ENCODE results near the gene CCNJL.

Gene CCNJL

DNA sequence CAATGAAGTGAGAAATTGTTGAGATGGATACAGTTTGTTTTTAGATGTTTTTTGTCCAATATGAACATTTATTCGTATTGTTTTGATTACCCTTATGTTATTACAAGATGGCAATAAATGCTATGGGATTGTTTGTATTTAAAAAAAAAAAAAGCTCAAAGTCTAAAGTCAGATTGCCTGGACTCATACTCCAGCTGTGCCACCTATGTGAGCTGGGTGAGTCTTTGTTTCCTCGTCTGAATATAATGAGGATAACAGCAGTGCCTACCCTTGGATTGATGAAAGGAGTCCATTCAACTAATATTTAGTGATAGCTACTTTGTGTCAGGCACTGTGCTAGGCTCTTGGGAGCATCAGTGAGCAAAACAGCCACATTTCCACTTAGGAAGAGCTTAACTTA, 14.6 kb upstream of the CCNJL start:
- Histone ChIP-seq H3K27ac (no peak overlapping the region), H3K4me3 (ENCODE audit: low read depth, low read length) (no peak overlapping the region), H3K27me3 (ENCODE audit: insufficient read depth, low read depth, severe bottlenecking) (no peaks in the 10 kb centered on the region), H3K9me3 (ENCODE audit: severe bottlenecking) (no peaks in the 10 kb centered on the region), H3K36me3 (no peaks in the 10 kb centered on the region)
- TF ChIP-seq, protein P1, sequence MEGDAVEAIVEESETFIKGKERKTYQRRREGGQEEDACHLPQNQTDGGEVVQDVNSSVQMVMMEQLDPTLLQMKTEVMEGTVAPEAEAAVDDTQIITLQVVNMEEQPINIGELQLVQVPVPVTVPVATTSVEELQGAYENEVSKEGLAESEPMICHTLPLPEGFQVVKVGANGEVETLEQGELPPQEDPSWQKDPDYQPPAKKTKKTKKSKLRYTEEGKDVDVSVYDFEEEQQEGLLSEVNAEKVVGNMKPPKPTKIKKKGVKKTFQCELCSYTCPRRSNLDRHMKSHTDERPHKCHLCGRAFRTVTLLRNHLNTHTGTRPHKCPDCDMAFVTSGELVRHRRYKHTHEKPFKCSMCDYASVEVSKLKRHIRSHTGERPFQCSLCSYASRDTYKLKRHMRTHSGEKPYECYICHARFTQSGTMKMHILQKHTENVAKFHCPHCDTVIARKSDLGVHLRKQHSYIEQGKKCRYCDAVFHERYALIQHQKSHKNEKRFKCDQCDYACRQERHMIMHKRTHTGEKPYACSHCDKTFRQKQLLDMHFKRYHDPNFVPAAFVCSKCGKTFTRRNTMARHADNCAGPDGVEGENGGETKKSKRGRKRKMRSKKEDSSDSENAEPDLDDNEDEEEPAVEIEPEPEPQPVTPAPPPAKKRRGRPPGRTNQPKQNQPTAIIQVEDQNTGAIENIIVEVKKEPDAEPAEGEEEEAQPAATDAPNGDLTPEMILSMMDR (IDR thresholded peaks at IDR 0.05; ENCODE audit: low read depth, low read length) = no peak
- no peak for DNase-seq

DNA sequence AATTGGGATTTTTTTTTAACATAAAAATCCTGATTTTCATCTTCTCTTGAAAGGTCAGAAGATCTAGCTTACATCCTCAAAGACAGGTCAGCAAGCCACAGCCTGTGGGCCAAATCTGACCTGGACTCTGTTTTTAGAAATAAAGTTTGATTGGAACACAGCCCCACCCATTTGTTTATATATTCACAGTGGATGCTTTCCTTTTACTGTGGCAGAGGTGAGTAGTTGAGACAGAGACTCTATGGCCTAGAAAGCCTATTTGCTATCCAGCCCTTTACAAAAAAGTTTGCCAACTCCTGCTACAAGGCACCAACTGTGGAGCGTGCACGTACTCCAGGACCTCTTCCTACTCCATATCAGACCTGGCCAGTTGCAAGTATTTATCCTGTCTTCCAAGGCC, 13.4 kb upstream of the CCNJL start:
- no peak overlapping the region for H3K4me3 ChIP-seq (ENCODE audit: low read depth, low read length)
- H3K9me3 ChIP-seq (ENCODE audit: severe bottlenecking) = no peaks in the 10 kb centered on the region
- TF ChIP-seq, protein P1 (IDR thresholded peaks at IDR 0.05; ENCODE audit: low read depth, low read length) = no peak
- no peaks in the 10 kb centered on the region for H3K27me3 ChIP-seq (ENCODE audit: insufficient read depth, low read depth, severe bottlenecking)
- no peak overlapping the region for H3K27ac ChIP-seq
- no peaks in the 10 kb centered on the region for H3K36me3 ChIP-seq
- DNase-seq = no peak

DNA sequence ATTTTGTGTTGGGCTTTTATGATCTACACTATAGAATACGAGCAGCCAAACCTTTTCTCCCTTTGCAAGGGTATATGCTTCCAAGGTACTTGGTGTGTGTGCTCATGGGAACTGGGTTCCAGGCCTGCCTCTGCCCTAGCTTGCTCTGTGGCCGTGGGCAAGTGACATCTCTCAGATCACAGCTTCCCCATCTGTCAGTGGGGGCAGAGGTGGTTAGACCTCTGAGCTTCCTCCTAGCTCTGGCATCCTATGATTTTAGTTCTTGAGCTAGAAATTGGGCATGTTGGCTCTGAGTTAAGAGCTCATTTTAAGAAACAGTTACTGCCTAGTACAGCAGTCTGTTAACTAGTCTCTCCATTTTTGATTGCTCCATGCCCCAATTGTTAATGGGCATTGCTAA, 12.5 kb upstream of the CCNJL start:
- Histone ChIP-seq H3K4me3 (ENCODE audit: low read depth, low read length) (no peak overlapping the region), H3K36me3 (no peaks in the 10 kb centered on the region), H3K27me3 (ENCODE audit: insufficient read depth, low read depth, severe bottlenecking) (no peaks in the 10 kb centered on the region), H3K27ac (no peak overlapping the region), H3K9me3 (ENCODE audit: severe bottlenecking) (no peaks in the 10 kb centered on the region)
- TF ChIP-seq, protein P1 (IDR thresholded peaks at IDR 0.05; ENCODE audit: low read depth, low read length) = no peak
- no peak for DNase-seq

DNA sequence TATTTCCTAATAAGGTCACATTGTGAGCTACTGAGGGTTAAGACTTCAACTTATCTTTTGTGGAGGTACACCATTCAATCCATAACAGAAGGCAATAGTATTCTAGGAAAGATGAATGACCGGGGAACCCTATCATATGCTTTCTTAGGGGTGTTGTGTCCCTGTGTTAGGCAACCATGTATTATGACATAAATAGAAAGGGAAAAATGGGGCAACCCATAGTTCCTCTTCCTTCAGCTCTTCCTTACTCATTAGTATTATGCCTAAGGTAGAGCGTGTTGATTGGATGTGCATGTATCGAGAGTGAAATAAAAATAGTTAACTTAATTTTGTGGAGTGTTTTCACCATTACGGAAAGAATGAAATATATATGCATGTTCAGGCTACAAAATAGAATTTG, 6.0 kb upstream of the CCNJL start:
- Histone ChIP-seq H3K4me3 (ENCODE audit: low read depth, low read length) (no peak overlapping the region), H3K9me3 (ENCODE audit: severe bottlenecking) (no peaks in the 10 kb centered on the region), H3K36me3 (no peaks in the 10 kb centered on the region), H3K27ac (no peak overlapping the region), H3K27me3 (ENCODE audit: insufficient read depth, low read depth, severe bottlenecking) (no peaks in the 10 kb centered on the region)
- TF ChIP-seq, protein P1 (IDR thresholded peaks at IDR 0.05; ENCODE audit: low read depth, low read length) = no peak
- no peak for DNase-seq

DNA sequence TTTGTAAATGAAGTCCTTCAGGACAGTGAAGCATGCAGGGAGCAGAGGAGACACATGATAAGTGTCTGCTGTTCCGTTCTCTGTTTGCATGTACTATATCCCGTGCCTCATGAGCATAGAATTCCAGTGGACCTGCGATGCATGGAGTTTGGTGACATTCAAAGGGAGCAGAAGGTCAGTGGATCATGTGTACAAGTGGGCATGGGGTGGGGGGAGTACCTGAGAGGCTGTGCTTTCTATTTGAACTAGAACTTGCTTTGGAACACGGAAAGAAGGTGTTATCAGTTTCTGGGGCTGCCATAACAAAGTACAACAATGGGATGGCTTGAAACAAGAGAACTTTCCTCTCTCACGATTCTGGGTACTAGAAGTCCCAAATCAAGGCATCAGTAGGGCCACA, 5.1 kb upstream of the CCNJL start:
- Histone ChIP-seq H3K4me3 (ENCODE audit: low read depth, low read length) (no peak overlapping the region), H3K36me3 (no peaks in the 10 kb centered on the region), H3K27me3 (ENCODE audit: insufficient read depth, low read depth, severe bottlenecking) (no peaks in the 10 kb centered on the region), H3K27ac (no peak overlapping the region), H3K9me3 (ENCODE audit: severe bottlenecking) (no peaks in the 10 kb centered on the region)
- TF ChIP-seq, protein P1 (IDR thresholded peaks at IDR 0.05; ENCODE audit: low read depth, low read length) = no peak
- DNase-seq = no peak

DNA sequence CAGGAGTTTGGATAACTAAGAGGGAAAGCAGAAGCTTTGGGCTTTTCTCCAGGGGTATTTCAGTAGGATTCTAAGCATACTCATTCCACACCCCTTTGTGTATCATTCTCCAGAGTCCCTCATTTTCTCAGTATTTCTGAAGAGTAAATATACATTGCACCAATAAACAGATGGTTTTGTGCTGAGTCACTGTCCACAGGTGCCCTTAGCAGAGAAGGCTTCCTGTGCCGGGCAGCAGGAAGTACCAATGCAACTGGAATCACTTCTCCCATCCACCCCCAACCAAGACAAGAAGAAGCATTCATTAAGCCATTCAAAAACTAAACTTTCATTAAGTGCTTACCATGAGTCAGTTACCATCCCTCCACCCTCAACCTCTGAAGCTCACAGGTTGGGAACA, 3.6 kb upstream of the CCNJL start:
- H3K4me3 ChIP-seq (ENCODE audit: low read depth, low read length) = no peak overlapping the region
- no peak for DNase-seq
- no peaks in the 10 kb centered on the region for H3K27me3 ChIP-seq (ENCODE audit: insufficient read depth, low read depth, severe bottlenecking)
- TF ChIP-seq, protein P1 (IDR thresholded peaks at IDR 0.05; ENCODE audit: low read depth, low read length) = no peak
- H3K9me3 ChIP-seq (ENCODE audit: severe bottlenecking) = no peaks in the 10 kb centered on the region
- no peak overlapping the region for H3K27ac ChIP-seq
- H3K36me3 ChIP-seq = no peaks in the 10 kb centered on the region
